GM23248 (cell line): ENCODE results near the gene PHLDA3.

ENCODE experiments used
- EZH2 ChIP-seq: fragments of 200-600 bp; sonication (generic); IDR thresholded peaks from 2 replicates; pipeline ENCODE4 v1.6.1; 2018; ENCODE audit warnings: antibody characterized with exemption, mild to moderate bottlenecking; ENCODE audit not compliant: insufficient read depth, poor library complexity, severe bottlenecking
- EZH2phosphoT487 ChIP-seq: fragments of 200-600 bp; sonication (generic); IDR thresholded peaks from 2 replicates; pipeline ENCODE4 v1.6.1; 2018; ENCODE audit warnings: antibody characterized with exemption, moderate library complexity, mild to moderate bottlenecking, low read depth; ENCODE audit not compliant: insufficient read depth

GRCh38 chr1:201515062-201515750 is 46.2 kb upstream of the PHLDA3 start:
- TF ChIP-seq EZH2 (no peak), EZH2phosphoT487 (no peak)
